HG03457 (cell line): ENCODE results near the gene ANKRD13B.

Experiments
- ATAC-seq: cut with Tn5 transposase; IDR thresholded peaks from one replicate; pipeline ENCODE4 v1.9.1; 2021; ENCODE audit warnings: moderate number of reproducible peaks; ENCODE audit not compliant: unreplicated experiment

The ANKRD13B gene

GRCh38 chr17:29579866-29580771 lies 12.8 kb upstream of the ANKRD13B start:
- peak; percentile 47 for ATAC-seq

- ATAC-seq: no peak
Measured at GRCh38 chr17:29581583-29582253, 11.2 kb upstream of the ANKRD13B start.

- ATAC-seq: no peak
Measured at GRCh38 chr17:29582254-29582765, 10.6 kb upstream of the ANKRD13B start.

GRCh38 chr17:29582772-29583171 lies 10.2 kb upstream of the ANKRD13B start:
- ATAC-seq: no peak

- ATAC-seq: no peak
Measured at GRCh38 chr17:29583324-29584248, 9.3 kb upstream of the ANKRD13B start.

- ATAC-seq: no peak
Measured at GRCh38 chr17:29584452-29585079, 8.4 kb upstream of the ANKRD13B start.

- ATAC-seq: no peak
Measured at GRCh38 chr17:29585080-29585751, 7.7 kb upstream of the ANKRD13B start.

- ATAC-seq: no peak
Measured at GRCh38 chr17:29586676-29587469, 6.1 kb upstream of the ANKRD13B start.

- ATAC-seq: no peak
Measured at GRCh38 chr17:29587591-29587990, 5.3 kb upstream of the ANKRD13B start.

- ATAC-seq: no peak
Measured at GRCh38 chr17:29588017-29588561, 4.8 kb upstream of the ANKRD13B start.

- ATAC-seq: peak; percentile 4
Measured at GRCh38 chr17:29588562-29589411, 4.1 kb upstream of the ANKRD13B start.

- peak; percentile 37 for ATAC-seq
Measured at GRCh38 chr17:29589524-29590410, 3.2 kb upstream of the ANKRD13B start, which contains the start of gene GIT1. TSS of gene GIT1 (minus strand) at chr17:29589648. CDS start at chr17:29589378, 270 bp downstream.

- ATAC-seq: no peak
Measured at GRCh38 chr17:29590411-29591145, 2.4 kb upstream of the ANKRD13B start.

GRCh38 chr17:29591146-29591736 lies 1.7 kb upstream of the ANKRD13B start:
- ATAC-seq: no peak

GRCh38 chr17:29591737-29592608 lies 959 bp upstream of the ANKRD13B start:
- no peak for ATAC-seq
